HG03139 (cell line): ENCODE data around the gene CIDEA.

Experiments used
- ATAC-seq: cut with Tn5 transposase; IDR thresholded peaks from one replicate; pipeline ENCODE4 v1.9.1; 2021; ENCODE audit not compliant: unreplicated experiment

Gene CIDEA

GRCh38 chr18:12271376-12272235 is 17.4 kb downstream of the CIDEA start:
- peak; percentile 82 for ATAC-seq

DNA sequence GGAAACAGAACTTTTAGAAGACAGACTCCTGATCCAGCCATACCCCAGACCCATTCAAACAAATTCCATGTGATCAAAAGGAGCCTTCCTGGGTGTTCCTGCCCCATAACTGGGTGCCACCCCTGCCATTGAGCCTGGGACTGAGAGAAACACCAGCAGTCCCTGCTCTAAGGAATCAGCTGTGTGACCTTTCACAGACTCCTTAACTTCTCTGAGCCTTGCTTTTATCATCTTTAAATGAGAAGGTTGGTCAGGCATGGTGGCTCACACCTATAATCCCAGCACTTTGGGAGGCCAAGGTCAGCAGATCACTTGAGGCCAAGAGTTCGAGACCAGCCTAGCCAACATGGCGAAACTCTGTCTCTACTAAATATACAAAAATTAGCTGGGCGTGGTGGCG is 20.6 kb downstream of the CIDEA start:
- ATAC-seq: no peak

GRCh38 chr18:12276736-12277554 is 22.8 kb downstream of the CIDEA start:
- no peak for ATAC-seq

DNA sequence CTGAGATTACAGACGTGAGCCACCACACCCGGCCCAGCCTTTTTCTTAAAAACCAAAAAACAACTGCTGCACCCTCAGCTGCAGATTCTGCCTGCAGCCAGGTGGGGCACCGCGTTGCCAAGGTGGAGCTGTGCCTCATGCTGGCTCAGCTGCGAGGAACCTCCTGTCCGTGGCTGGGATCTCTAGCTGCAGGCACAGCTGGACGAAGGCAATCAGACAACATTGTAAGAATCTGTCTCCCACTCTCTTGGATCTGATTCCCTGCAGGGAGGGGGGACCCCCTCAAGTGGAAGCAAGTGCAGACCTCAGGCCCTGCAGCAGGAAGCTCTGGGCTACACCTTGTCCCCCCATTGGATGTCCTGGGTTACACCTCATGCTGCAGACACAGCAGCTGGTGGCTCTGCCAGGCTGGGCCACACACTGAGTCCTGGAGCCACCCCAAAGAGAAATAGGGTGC is 24.1 kb downstream of the CIDEA start:
- ATAC-seq: no peak

GRCh38 chr18:12278741-12279682 is 24.9 kb downstream of the CIDEA start:
- ATAC-seq: no peak

GRCh38 chr18:12279781-12280531 is 25.8 kb downstream of the CIDEA start:
- ATAC-seq: no peak

DNA sequence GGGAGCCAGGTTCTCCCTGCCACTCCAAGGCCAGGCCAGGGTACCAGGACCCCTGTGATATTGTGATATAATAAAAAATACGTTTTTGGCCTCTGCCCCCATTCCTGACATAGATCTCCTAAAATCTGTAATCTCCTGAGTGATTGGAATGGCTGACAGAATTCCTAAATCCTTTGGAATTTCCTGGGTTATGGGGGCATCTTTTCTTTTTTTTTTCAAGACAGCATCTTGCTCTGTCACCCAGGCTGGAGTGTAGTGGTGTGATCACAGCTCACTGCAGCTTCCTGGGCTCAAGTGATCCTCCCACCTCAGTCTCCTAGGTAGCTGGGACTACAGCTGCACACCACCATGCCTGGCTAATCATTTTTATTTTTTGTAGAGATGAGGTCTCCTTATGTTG is 27.7 kb downstream of the CIDEA start:
- no peak for ATAC-seq

DNA sequence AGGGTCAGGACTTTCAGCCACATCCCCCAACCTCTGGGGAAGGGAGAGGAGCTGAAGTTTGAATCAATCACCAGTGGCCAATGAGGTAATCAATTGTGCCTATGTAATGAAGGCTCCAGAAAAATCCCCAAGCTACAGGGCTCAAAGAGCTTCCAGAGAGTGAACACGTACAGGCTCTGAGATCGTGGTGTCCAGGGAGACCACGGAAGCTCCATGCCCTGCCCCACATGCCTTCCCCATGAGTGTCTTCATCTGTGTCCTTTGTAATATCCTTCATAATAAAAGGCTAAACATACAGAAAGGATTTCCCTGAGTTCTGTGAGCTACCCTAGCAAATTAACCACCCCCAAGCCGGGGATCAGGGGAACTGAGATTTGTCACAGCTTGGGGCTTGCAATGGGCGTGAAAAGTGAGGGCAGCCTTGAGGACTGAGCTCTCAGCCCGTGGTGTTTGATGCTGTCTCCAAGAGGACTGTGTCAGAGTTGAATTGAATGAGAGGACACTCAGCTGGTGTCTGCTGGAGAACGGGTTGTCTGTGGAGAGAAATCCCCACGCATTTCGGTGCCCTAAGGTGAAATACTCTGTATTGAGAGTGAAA is 28.4 kb downstream of the CIDEA start:
- no peak for ATAC-seq

DNA sequence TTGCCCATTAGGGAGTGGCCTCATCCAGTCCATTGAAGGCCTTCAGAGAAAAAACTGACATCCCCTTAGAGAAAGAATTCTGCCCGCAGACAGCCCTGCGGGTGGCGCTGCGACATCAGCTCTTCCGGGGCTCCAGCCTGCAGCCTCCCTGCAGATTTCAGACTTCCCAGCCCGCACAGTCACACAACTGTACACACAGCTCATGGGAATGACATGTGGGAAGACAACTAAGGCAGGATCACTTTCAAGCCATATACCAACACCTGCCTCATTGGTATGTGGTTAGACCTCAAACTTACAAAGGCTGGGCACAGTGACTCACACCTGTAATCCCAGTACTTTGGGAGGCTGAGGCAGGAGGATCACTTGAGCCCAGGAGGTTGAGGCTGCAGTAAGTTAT is 29.1 kb downstream of the CIDEA start:
- no peak for ATAC-seq

- ATAC-seq: no peak
Measured at GRCh38 chr18:12283666-12284065, 29.5 kb downstream of the CIDEA start.

DNA sequence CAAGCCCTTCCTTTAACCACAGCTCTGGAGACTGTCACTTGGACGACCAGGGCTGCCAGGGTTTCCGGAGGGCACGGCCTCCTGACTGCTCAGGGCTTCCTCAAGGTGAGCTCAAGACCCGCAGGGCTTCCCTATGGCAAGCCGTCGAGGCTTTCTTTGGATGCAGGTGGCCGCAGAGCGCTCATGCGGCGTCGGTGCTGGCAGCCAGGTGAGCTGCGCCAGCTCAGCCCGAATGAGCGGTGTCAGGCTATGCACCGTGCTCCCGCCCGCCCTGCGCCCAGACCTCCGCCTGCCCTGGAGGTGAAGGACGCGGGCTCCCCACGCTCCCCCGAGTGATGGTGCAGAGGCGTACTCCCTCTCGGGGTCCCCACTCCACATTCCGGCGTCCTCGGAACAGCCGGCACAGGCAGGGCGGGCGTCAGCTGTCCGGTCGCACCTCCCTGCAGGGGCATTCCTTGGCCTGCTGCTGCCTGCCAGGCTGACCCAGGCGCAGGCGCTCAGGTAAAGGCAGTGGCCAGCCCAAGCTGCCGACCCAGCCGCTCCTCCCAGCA is 33.0 kb downstream of the CIDEA start:
- ATAC-seq: no peak

GRCh38 chr18:12287684-12288402 is 33.7 kb downstream of the CIDEA start:
- no peak for ATAC-seq

DNA sequence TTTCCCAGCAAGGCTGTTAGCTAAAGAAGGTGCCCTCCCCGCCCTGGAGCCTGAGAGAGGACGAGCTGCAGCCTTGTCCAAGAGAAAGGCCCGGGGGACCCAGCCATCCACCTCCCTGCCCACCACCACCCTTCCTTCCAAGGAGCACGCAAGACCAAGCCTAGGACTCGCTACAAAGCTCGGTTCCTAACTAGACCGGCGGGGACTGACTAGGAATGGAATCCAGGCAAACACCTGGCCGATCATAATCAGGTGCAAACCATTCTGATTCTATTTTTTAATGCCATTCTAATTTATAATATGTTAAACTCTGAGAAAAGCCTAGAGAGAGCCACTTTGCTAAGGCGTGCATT is 34.2 kb downstream of the CIDEA start:
- ATAC-seq: no peak

DNA sequence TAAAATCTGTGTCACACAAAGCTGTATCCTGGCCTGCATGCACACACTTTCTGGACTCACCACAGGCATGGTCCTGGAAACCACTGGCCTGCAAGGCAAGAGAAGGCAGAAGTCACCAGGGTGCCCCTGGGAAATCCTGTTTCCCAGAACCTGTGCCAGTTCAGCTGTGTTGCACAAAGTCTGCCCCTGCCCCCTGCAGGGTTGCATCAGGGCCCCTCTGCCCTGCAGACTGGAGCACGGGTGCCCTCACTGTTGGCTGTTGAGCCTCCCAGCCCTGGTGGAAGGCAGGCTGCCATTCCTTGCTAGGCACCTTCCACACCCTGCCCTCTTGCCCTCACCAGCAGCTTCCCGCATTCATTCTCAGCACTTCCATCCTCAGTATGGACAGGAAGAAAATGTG is 35.9 kb downstream of the CIDEA start:
- ATAC-seq: no peak

DNA sequence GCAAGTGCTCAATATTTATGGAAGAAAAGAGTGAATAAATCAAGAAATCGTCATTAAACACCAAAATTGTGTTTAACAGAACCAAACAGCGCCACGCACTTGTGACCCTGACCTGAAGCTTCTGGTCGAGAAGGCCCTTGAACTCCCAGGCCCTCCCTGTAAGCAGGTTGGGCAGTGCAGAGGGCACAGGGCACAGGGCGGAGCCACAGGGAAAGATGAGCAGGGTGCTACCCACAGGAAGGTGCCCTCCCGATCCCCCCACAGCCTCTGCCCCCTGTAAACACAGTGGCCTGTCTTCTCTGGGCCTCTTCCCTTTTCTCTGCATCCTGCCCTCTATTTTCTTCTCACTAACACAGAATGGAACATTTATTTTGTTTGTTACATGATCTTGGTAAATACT is 37.0 kb downstream of the CIDEA start:
- ATAC-seq: no peak

- no peak for ATAC-seq
Measured at GRCh38 chr18:12291690-12292089, 37.5 kb downstream of the CIDEA start.

DNA sequence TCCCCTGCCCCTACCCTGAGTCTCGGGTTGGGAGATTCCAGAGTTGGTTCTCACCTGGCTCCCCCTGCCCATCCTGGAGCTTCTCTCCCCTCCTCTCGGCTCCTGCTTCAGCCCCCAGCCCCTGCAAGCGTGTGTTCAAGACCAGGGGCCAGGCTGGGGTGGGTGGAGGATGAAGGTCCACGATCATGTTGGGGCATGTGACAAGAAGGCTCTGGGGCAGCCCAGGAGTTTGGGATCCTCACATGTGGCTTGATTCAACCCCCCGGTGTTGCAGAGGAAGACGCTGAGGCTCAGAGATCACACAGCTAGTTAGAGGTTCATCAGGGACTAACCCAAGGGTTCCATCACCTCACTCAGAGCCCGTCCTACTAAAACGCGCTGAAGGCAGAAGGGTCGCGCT is 39.7 kb downstream of the CIDEA start:
- no peak for ATAC-seq

DNA sequence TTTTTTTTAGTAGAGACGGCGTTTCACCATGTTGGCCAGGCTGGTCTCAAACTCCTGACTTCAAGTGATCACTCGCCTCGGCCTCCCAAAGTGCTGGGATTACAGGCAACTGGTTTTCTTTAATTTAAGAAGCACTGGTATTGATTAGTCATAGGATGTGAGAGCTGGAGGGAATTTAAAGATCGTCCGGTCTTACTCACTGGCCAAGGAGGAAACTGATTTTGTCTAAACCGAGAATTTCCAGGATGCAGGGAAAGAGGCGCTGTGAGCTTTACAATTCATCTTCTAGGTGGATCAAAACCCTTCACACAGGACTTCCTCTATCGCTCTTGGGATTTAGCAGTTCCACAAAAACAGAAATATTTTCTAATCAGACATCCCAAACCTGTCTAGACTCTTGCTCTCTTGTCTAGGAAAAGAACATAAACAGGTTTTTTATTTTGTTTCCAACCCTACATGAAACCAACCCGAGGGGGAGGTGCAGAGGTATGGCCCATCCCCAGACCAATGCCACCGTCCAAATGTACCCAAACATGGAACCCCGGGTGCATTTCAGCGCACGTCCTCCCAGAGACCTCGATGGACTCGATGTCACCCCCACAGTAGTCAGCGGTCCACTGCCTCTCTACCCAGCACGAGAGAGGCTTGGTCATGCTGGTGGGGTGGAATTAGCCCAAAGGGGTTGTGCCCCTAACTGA is 41.4 kb downstream of the CIDEA start:
- no peak for ATAC-seq

- no peak for ATAC-seq
Measured at GRCh38 chr18:12296087-12296403, 41.9 kb downstream of the CIDEA start.
